Measurements from ENCODE around the gene BCL2L1. TPM values are rescaled to one million over a fixed set of nuclear protein-coding genes. Genes with fewer than 3 reads are reported as not detected.

BCL2L1 gene
- 289 to 327 TPM (median 306 TPM) in 5 replicates for total RNA-seq (2022; extraction: Qiagen RNA extraction)

DNA sequence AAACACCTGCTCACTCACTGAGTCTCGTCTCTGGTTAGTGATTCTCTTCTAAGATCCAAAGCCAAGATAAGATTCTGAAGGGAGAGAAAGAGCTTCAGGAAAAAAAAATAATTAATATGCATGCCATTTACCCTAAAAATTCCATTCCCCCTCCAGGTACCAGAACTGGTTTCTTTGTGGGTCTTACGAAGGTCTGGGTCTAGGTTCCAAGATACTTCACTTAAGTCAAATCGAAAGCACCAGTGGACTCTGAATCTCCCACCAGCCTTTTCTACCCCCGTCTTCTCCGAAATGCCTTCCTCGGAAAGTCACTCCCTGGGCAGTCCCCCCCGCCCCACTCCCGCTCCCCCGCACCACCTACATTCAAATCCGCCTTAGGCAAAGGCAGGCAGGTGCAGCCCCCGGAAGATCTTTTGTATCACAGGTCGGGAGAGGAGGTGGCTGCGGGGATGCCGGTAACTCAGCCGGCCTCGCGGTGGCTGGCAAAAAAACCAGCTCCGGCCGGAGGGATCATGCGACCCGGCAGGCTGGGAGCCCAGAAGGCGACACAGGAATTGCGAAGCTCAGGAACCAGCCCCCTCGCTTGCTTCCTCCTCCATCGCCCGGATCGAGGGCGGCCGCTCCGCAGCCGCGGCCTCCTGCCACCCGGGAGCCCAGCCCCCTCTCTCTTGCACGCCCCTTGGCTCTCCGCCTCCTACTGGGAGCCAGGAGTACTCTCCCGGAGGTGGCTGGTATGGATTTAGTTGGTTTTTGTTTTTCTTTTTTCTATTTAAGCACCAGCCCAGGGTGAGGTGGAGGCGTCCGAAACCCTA, at the start of gene BCL2L1:
Gene BCL2L1, minus strand, starts transcription at position 612 of the 812 bp plus-strand sequence. CDS start 650 bp downstream, outside the sequence.

DNA sequence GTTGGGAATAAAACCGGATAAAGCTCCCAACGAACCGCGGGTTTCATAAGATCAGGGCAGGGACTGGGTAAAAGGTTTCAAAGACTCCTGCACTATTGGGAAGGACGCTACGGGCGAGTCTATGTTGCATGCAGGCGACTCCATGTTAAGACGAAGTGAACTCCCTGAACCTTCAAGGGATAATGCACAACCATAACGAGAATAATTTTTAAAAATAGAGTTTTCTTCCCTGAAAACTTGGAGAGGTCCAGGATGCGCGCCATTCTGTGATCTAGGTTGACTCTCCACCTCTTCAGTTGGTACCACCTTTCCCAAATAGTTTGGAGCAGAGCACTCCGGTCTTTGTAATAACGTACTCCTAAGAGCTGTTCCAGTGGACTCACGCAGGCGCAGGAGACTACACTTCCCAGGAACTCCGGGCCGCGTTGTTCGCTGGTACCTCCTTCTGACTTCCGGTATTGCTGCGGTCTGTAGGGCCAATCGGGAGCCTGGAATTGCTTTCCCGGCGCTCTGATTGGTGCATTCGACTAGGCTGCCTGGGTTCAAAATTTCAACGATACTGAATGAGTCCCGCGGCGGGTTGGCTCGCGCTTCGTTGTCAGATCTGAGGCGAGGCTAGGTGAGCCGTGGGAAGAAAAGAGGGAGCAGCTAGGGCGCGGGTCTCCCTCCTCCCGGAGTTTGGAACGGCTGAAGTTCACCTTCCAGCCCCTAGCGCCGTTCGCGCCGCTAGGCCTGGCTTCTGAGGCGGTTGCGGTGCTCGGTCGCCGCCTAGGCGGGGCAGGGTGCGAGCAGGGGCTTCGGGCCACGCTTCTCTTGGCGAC, 16.3 kb upstream of the BCL2L1 start, which contains the start of gene TPX2:
Gene TPX2, plus strand, starts transcription at position 562 of the 821 bp plus-strand sequence. CDS start 18,187 bp downstream, outside the sequence.

DNA sequence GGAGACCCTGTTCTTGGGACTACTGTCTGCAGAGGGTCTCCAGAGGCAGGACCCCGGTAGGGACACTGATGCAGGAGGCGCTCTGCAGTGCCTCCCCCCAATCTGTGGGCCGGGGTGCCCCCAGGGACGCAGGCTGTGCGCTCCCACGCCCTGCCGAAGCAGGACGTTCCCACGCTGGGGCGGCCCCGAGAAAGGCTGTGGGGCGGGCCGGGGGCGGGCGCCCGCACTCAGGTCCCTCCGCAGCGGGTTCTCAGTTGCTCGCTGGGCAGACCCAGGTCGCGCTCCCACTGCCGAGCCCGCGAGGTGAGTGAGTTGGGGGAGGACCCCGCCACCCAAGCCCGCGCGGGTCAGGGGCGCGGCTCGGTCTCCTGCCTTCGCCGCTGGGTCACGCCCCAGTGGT, 85.0 kb downstream of the BCL2L1 start, which contains the start of gene COX4I2:
Gene COX4I2, plus strand, starts transcription at position 253 of the 400 bp plus-strand sequence. CDS start 1,106 bp downstream, outside the sequence.

Other genes starting within 250 kb of the BCL2L1 start
- 0.42 TPM in 1 of 5 replicates, not detected in the others for gene DEFB124, start 247.7 kb downstream of the BCL2L1 start, total RNA-seq (2022; extraction: Qiagen RNA extraction)
- 0.59 to 1.3 TPM (median 0.90 TPM) in 5 replicates for gene REM1, start 247.6 kb downstream of the BCL2L1 start, total RNA-seq (2022; extraction: Qiagen RNA extraction)
- gene HM13, start 208.4 kb downstream of the BCL2L1 start, total RNA-seq (2022; extraction: Qiagen RNA extraction), result 201 to 260 TPM (median 245 TPM) in 5 replicates
- 331 to 548 TPM (median 489 TPM) in 5 replicates for gene ID1, start 117.6 kb downstream of the BCL2L1 start, total RNA-seq (2022; extraction: Qiagen RNA extraction)
- not detected in 5 replicates for gene COX4I2, start 85.0 kb downstream of the BCL2L1 start, total RNA-seq (2022; extraction: Qiagen RNA extraction)
- gene TPX2, start 16.4 kb upstream of the BCL2L1 start, total RNA-seq (2022; extraction: Qiagen RNA extraction), result 95.0 to 121 TPM (median 100 TPM) in 5 replicates
- 0.35 to 0.84 TPM (median 0.45 TPM) in 5 replicates for gene MYLK2, start 96.5 kb upstream of the BCL2L1 start, total RNA-seq (2022; extraction: Qiagen RNA extraction)
- 0.21 to 0.53 TPM (median 0.30 TPM) in 5 replicates for gene FOXS1, start 122.7 kb upstream of the BCL2L1 start, total RNA-seq (2022; extraction: Qiagen RNA extraction)
- 0.75 to 1.1 TPM (median 0.94 TPM) in 5 replicates for gene DUSP15, start 147.7 kb upstream of the BCL2L1 start, total RNA-seq (2022; extraction: Qiagen RNA extraction)
- gene TTLL9, start 147.8 kb upstream of the BCL2L1 start, total RNA-seq (2022; extraction: Qiagen RNA extraction), result 0.03 to 0.12 TPM in 2 of 5 replicates, not detected in the others
- gene PDRG1, start 229.2 kb upstream of the BCL2L1 start, total RNA-seq (2022; extraction: Qiagen RNA extraction), result 28.2 to 32.8 TPM (median 28.8 TPM) in 5 replicates
- 0.01 TPM in 3 of 5 replicates, not detected in the others for gene XKR7, start 245.3 kb upstream of the BCL2L1 start, total RNA-seq (2022; extraction: Qiagen RNA extraction)

Data from A549 treated with AZD2906 at 1 μM for 4 hours (cell line).